AG04449 (cell line): ENCODE results near the gene RGP1.

ENCODE experiments used
- CTCF ChIA-PET: fragments of 350-600 bp; formaldehyde crosslinking; extraction: SDS; loops from one replicate; lab custom pipeline; 2021; ENCODE audit warnings: antibody characterized with exemption; lab: Yijun Ruan, JAX
- POLR2A ChIA-PET: fragments of 400-600, 350-600 bp; formaldehyde crosslinking; extraction: SDS; loops from one replicate; lab custom pipeline; 2020; ENCODE audit warnings: antibody characterized with exemption, inconsistent platforms; lab: Yijun Ruan, JAX
- DNase-seq: peaks from one replicate; pipeline ENCODE4 v3.0.0-alpha.2; 2010; ENCODE audit warnings: low read depth, low spot score
- H3K4me3 ChIP-seq: 2 replicates; pipeline ENCODE4 v1.5.1; 2011; ENCODE audit warnings: low read depth, mild to moderate bottlenecking, control low read depth, low read length
- TF ChIP-seq, protein P1 (sequence below): IDR thresholded peaks from one replicate; pipeline ENCODE4 v1.5.1; 2011; ENCODE audit warnings: mild to moderate bottlenecking, moderate library complexity, low read length, control low read depth, inconsistent platforms; ENCODE audit not compliant: insufficient read depth; ENCODE audit errors: missing control alignments

Gene RGP1

DNA sequence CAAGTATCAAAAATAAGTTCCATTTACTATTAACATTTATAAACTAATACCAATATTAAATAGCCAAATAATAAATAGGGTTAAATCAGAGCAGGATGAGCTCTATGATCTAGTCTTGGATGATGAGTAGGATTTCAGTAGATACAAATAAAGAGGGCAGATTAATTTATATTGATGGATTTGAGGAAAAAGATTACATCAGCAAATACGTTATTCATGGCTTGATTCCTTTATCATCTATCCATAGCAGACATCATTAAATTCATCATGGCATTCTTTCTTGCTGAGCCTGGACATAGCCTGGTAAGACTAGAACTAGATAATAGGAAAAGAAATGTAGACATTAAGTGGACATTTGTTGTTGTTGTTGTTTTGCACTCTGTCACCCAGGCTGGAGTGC is 18.4 kb downstream of the RGP1 start:
- ChIA-PET POLR2A (no interaction called here), CTCF (no interaction called here)
- no peak overlapping the region for H3K4me3 ChIP-seq
- TF ChIP-seq, protein P1, sequence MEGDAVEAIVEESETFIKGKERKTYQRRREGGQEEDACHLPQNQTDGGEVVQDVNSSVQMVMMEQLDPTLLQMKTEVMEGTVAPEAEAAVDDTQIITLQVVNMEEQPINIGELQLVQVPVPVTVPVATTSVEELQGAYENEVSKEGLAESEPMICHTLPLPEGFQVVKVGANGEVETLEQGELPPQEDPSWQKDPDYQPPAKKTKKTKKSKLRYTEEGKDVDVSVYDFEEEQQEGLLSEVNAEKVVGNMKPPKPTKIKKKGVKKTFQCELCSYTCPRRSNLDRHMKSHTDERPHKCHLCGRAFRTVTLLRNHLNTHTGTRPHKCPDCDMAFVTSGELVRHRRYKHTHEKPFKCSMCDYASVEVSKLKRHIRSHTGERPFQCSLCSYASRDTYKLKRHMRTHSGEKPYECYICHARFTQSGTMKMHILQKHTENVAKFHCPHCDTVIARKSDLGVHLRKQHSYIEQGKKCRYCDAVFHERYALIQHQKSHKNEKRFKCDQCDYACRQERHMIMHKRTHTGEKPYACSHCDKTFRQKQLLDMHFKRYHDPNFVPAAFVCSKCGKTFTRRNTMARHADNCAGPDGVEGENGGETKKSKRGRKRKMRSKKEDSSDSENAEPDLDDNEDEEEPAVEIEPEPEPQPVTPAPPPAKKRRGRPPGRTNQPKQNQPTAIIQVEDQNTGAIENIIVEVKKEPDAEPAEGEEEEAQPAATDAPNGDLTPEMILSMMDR: no peak
- no peak for DNase-seq

DNA sequence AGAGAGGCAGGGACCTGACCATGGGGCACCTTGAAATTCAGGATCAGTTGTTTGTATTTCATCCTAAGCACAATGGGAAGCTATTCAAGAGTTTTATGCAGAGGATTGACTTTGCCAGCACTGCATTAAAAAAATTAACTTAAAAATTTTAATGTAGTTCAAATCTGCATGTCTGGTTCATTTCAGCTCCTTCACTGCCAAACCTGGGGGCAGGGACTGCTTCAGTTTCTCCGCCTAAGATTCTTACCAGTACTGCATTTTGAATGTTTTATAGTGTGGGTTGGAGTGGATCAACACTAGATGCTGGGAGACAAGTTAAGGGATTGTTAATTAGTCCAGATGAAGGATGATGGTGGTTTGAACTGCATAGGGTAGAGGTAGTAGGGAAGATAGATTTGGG is 20.7 kb downstream of the RGP1 start:
- TF ChIP-seq, protein P1: no peak
- POLR2A ChIA-PET: no interaction called here
- H3K4me3 ChIP-seq: no peak overlapping the region
- CTCF ChIA-PET: interaction anchor here (0.8 to 11.6 kb wide), 2 partner anchors 20 to 113 kb away, joined by 4 to 102 read pairs; no protein-coding TSS in a partner anchor
- no peak for DNase-seq

DNA sequence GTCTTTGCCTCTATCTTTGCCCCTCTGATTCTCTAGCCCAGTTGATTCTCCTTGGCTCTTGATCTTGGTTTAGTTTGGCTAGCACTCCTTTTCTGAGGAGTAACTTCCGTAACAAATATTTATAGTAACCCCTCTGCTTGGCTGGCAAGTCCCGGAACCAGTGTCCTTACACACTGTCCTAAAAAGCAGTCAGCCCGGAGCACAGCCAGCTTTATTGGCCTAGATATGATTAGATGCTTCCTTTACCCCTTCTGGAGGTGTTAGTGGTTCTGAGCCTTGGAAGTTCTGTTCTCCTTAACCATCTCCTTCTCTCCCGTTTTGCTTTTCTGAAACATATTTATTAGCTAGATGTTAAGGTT is 22.0 kb downstream of the RGP1 start:
- no peak overlapping the region for H3K4me3 ChIP-seq
- ChIA-PET CTCF (interaction anchor here (0.6 to 11.6 kb wide), 5 partner anchors 16 to 111 kb away, joined by 3 to 102 read pairs (median 4); no protein-coding TSS in a partner anchor), POLR2A (interaction anchor here (0.6 kb wide), 1 partner anchor 362 kb away, joined by 4 read pairs; no protein-coding TSS in a partner anchor)
- DNase-seq: no peak
- TF ChIP-seq, protein P1: no peak

DNA sequence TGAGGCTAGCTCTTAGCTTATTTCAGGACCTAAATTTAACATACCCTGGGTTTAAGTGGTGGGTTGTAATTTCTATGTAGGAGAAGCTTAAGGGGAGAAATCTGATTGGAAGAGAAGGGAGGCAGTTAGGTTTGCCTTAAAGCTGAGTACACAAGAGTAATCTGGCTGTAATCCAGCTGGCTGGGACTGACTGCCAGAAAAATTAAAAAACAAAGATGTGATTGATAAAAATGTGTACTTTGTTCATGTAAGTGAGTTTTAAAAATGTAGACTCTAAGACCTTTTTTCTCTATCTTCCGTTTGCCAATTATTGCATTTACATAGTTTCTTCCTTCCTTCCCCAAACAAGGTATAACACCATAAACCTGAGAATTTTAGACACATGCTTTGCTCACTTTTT is 22.4 kb downstream of the RGP1 start:
- TF ChIP-seq, protein P1: no peak
- H3K4me3 ChIP-seq: no peak overlapping the region
- ChIA-PET CTCF (interaction anchor here (0.6 to 11.6 kb wide), 6 partner anchors 15 to 111 kb away, joined by 3 to 102 read pairs (median 4); no protein-coding TSS in a partner anchor), POLR2A (no interaction called here)
- DNase-seq: no peak

DNA sequence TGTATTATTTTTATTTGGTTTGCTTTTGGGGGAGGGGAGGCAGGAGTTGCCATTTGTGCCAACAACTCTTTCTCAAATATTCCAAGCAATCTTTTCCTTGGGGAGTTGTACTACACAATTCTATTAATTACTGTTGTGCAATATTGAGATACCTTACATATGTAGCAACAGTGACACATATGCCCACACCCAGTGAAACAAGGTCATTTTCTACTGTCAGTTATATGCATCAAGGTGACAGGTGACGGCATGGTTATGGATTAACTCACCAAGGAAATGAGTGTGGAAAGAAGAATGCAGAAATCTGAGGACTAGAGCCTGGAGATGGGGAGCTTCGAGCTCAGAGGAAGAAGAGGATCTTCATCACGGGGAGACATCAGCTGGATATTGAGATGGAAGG is 22.9 kb downstream of the RGP1 start:
- POLR2A ChIA-PET: no interaction called here
- DNase-seq: no peak
- H3K4me3 ChIP-seq: no peak overlapping the region
- CTCF ChIA-PET: interaction anchor here (1.1 to 11.6 kb wide), 7 partner anchors 13 to 125 kb away, joined by 3 to 102 read pairs (median 3); no protein-coding TSS in a partner anchor
- TF ChIP-seq, protein P1: no peak

DNA sequence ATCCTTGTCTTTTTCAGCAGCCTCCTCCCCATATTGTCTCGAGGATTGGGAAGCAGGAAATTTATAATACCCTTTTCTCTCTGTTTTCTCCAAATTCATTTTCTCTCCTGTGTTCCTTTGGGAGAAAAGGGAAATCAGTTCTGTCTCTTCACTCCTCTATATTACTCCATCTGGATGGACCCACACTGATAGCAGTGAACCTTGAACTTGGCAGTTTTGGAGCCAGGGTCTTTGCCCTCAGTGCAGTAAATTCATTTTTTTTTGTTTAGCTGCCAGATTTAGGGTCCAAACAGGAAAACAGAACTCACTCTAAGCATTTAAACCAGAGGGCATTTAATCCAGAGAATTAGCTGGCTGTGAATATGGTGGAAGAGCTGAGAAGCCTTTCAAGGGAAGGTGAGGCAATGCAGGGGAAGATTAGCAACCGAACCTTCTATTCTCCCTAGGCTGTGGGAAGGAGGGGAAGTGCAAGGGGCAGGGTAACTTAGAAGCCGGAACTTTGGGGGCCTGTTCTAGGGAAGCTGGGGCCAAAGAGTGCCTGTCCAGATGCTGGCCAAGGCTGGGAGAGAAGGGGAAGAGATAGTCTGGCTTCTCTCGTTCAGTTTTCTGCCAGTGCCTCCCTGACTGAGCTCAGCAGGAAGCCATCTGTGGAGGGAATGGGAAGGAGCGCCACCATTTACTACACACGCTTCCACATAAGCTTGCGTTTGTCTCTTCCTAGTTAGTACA is 26.0 kb downstream of the RGP1 start:
- H3K4me3 ChIP-seq: no peak overlapping the region
- TF ChIP-seq, protein P1: no peak
- DNase-seq: no peak
- POLR2A ChIA-PET: no interaction called here
- CTCF ChIA-PET: interaction anchor here (0.6 to 11.6 kb wide), 9 partner anchors 9 to 107 kb away, joined by 3 to 102 read pairs (median 3); no protein-coding TSS in a partner anchor
